ENCODE measurements around the gene CITED1. TPM values are rescaled to one million over a fixed set of nuclear protein-coding genes. Genes with fewer than 3 reads are reported as not detected.

CITED1 gene
- total RNA-seq, 2 donors from 2014 or later, result 0.40 to 0.93 TPM

DNA sequence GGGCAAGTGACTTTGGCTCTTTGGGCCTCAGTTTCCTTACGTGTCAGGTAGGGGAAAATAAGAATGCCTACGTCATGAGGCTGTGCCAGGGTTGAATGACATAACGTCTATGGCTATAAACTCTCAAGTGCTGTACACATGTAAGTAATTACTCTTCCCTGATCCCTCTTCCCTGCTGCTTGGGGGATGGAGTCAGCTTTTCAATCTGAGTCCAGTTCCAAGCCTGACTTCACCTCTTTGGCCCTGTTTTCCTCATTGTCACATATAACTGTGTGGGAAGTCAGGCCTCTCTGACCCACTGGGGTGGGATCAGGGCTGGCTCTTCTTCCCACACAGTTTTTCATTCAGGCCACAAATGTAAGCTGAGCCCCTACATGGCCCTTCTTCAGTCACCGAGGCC is 11.4 kb upstream of the CITED1 start:
- WGBS, 2 experiments (ENCODE audit: insufficient coverage in 1 of 2, insufficient read length in 1 of 2), result 96 to 100% methylated on average over 3 to 4 of the region's 4 CpGs
- TF ChIP-seq, protein P1, sequence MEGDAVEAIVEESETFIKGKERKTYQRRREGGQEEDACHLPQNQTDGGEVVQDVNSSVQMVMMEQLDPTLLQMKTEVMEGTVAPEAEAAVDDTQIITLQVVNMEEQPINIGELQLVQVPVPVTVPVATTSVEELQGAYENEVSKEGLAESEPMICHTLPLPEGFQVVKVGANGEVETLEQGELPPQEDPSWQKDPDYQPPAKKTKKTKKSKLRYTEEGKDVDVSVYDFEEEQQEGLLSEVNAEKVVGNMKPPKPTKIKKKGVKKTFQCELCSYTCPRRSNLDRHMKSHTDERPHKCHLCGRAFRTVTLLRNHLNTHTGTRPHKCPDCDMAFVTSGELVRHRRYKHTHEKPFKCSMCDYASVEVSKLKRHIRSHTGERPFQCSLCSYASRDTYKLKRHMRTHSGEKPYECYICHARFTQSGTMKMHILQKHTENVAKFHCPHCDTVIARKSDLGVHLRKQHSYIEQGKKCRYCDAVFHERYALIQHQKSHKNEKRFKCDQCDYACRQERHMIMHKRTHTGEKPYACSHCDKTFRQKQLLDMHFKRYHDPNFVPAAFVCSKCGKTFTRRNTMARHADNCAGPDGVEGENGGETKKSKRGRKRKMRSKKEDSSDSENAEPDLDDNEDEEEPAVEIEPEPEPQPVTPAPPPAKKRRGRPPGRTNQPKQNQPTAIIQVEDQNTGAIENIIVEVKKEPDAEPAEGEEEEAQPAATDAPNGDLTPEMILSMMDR (conservative IDR thresholded peaks at IDR 0.05), result no peak
- Mint-ChIP-seq H3K4me3 (no peak overlapping the region), H3K36me3 (ENCODE audit: low read depth) (no peaks in the 10 kb centered on the region), H3K4me1 (no peaks in the 10 kb centered on the region), H3K27me3 (ENCODE audit: insufficient read depth) (peaks cover 25% of the 10 kb centered on the region), H3K9me3 (peaks cover 59% of the 10 kb centered on the region), H3K27ac (no peak overlapping the region)
- H3K36me3 ChIP-seq (ENCODE audit: control insufficient read depth, insufficient read depth, low read length), result no peaks in the 10 kb centered on the region
- H3K9me3 ChIP-seq (ENCODE audit: control insufficient read depth, low read length), result no peaks in the 10 kb centered on the region
- H3K27ac ChIP-seq (ENCODE audit: low read depth, low read length), result no peak overlapping the region
- no peaks in the 10 kb centered on the region for H3K4me1 ChIP-seq (ENCODE audit: control insufficient read depth, insufficient read depth, low read length)
- DNase-seq, result no peak
- H3K4me3 ChIP-seq (ENCODE audit: low read length), result no peak overlapping the region
- no peaks in the 10 kb centered on the region for H3K27me3 ChIP-seq (ENCODE audit: control insufficient read depth, insufficient read depth, low read length, poor library complexity, severe bottlenecking)
- no peak overlapping the region for H3K9ac ChIP-seq (ENCODE audit: extremely low read depth, low read length, poor library complexity, severe bottlenecking)

DNA sequence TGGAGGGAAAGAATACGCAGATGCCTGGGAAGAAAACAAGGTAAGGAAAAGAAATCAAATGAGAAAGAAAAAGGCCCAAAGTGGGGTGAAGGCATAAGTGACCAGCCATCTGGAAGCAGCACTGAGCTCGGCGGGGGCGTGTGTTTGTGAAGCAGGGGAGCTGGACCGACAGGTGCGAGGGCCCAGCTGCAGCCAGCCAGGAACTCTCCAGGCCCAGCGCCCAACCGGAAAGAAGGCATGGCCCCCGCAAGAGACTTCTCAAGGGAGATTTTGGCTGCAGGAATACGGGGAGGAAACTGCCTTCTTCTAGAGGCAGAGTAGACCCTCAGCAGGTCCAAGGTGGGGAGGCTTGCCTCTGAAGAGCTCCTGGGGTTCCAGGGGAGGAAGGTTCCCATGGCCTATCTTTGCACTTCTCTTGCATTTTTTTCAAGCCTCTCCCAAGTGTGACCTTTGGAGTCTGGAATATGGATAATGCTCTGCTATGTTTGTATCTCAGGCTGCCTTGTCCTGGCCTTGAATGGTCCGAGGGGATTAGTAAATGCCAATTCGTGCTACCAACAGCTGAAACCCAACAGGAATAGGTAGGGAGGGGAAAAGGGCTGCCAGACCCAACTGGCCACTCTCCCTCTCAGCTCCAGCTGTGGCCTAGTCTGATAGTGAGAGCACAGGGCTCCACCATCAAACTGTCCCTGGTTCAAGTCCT is 10.8 kb upstream of the CITED1 start:
- Histone ChIP-seq H3K36me3 (ENCODE audit: control insufficient read depth, insufficient read depth, low read length) (no peaks in the 10 kb centered on the region), H3K4me1 (ENCODE audit: control insufficient read depth, insufficient read depth, low read length) (no peaks in the 10 kb centered on the region), H3K27me3 (ENCODE audit: control insufficient read depth, insufficient read depth, low read length, poor library complexity, severe bottlenecking) (no peaks in the 10 kb centered on the region), H3K9me3 (ENCODE audit: control insufficient read depth, low read length) (no peaks in the 10 kb centered on the region), H3K9ac (ENCODE audit: extremely low read depth, low read length, poor library complexity, severe bottlenecking) (no peak overlapping the region), H3K4me3 (ENCODE audit: low read length) (no peak overlapping the region), H3K27ac (ENCODE audit: low read depth, low read length) (no peak overlapping the region)
- no peak for DNase-seq
- no peak overlapping the region for H3K27ac Mint-ChIP-seq
- no peaks in the 10 kb centered on the region for H3K36me3 Mint-ChIP-seq (ENCODE audit: low read depth)
- peaks cover 58% of the 10 kb centered on the region for H3K9me3 Mint-ChIP-seq
- H3K27me3 Mint-ChIP-seq (ENCODE audit: insufficient read depth), result peaks cover 25% of the 10 kb centered on the region
- no peaks in the 10 kb centered on the region for H3K4me1 Mint-ChIP-seq
- TF ChIP-seq, protein P1 (conservative IDR thresholded peaks at IDR 0.05), result no peak
- WGBS, 2 experiments (ENCODE audit: insufficient coverage in 1 of 2, insufficient read length in 1 of 2), result 51 to 80% methylated on average over 1 to 12 of the region's 12 CpGs
- no peak overlapping the region for H3K4me3 Mint-ChIP-seq

DNA sequence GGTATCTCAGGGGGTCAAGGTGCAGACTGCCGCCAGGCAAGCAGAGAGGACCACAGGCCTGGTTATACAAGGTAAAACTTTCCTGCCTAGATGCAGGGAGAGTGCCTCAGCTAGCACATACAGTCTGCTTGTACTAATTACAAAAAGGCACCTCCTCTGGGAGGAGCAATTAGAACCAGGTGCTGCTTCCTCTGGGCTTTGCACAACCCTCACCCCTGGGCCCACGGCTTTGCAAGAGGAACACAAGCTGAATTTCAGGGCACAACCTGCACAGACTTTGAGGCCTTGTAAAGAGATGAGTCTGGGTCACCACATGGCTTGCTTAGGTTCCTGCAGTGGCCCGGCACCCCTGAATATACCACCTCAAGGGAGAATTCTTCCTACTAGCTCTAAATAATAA is 9.2 kb upstream of the CITED1 start:
- Mint-ChIP-seq H3K4me3 (no peak overlapping the region), H3K27ac (no peak overlapping the region), H3K9me3 (peaks cover 48% of the 10 kb centered on the region), H3K4me1 (no peaks in the 10 kb centered on the region), H3K27me3 (ENCODE audit: insufficient read depth) (peaks cover 32% of the 10 kb centered on the region), H3K36me3 (ENCODE audit: low read depth) (no peaks in the 10 kb centered on the region)
- Histone ChIP-seq H3K27me3 (ENCODE audit: control insufficient read depth, insufficient read depth, low read length, poor library complexity, severe bottlenecking) (peaks cover 7% of the 10 kb centered on the region), H3K4me3 (ENCODE audit: low read length) (no peak overlapping the region), H3K4me1 (ENCODE audit: control insufficient read depth, insufficient read depth, low read length) (no peaks in the 10 kb centered on the region), H3K9ac (ENCODE audit: extremely low read depth, low read length, poor library complexity, severe bottlenecking) (no peak overlapping the region), H3K9me3 (ENCODE audit: control insufficient read depth, low read length) (no peaks in the 10 kb centered on the region), H3K27ac (ENCODE audit: low read depth, low read length) (no peak overlapping the region), H3K36me3 (ENCODE audit: control insufficient read depth, insufficient read depth, low read length) (no peaks in the 10 kb centered on the region)
- TF ChIP-seq, protein P1 (conservative IDR thresholded peaks at IDR 0.05), result no peak
- DNase-seq, result no peak
- 85% methylated on average over 3 of the region's 3 CpGs; no CpG with 5 or more reads in 1 of the 2 experiments for WGBS, 2 experiments (ENCODE audit: insufficient coverage in 1 of 2, insufficient read length in 1 of 2)

Data from endodermal cell (in vitro differentiated cells).